GM21390 (cell line): Measurements from ENCODE around the gene SEMA3C.

Experiments used
- ATAC-seq: cut with Tn5 transposase; IDR thresholded peaks from one replicate; pipeline ENCODE4 v1.9.1; 2021; ENCODE audit not compliant: unreplicated experiment

SEMA3C gene

GRCh38 chr7:80827239-80827633, 91.6 kb downstream of the SEMA3C start:
- ATAC-seq, result no peak

GRCh38 chr7:80826520-80827238, 92.2 kb downstream of the SEMA3C start:
- no peak for ATAC-seq

DNA sequence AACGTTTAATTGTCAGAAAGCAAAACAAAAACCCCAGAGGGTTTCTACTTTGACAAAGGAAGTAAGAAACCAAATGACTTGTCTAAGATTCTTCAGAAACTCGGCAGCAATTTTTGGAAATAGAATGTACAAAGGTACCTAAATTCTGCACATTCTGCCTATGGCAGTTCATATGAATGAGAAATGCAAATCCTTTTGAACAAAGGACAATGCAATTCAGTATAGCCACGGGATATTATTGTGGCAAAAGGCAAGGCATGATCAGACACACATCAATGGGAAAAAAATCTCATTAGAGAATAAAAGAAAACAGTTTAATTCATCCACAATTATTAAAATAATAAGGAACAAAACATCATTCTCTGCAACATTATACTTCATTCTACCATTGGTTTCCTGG, 93.4 kb downstream of the SEMA3C start:
- no peak for ATAC-seq

- no peak for ATAC-seq
Observed at GRCh38 chr7:80824253-80824652, 94.6 kb downstream of the SEMA3C start.

- no peak for ATAC-seq
Observed at GRCh38 chr7:80823057-80823456, 95.8 kb downstream of the SEMA3C start.

GRCh38 chr7:80821771-80822319, 97.0 kb downstream of the SEMA3C start:
- ATAC-seq, result no peak

GRCh38 chr7:80819503-80819902, 99.3 kb downstream of the SEMA3C start:
- ATAC-seq, result no peak

GRCh38 chr7:80818181-80818580, 100.7 kb downstream of the SEMA3C start:
- ATAC-seq, result no peak

GRCh38 chr7:80816806-80817205, 102.0 kb downstream of the SEMA3C start:
- no peak for ATAC-seq

- no peak for ATAC-seq
Observed at GRCh38 chr7:80815733-80816132, 103.1 kb downstream of the SEMA3C start.

GRCh38 chr7:80809545-80809944, 109.3 kb downstream of the SEMA3C start:
- no peak for ATAC-seq

DNA sequence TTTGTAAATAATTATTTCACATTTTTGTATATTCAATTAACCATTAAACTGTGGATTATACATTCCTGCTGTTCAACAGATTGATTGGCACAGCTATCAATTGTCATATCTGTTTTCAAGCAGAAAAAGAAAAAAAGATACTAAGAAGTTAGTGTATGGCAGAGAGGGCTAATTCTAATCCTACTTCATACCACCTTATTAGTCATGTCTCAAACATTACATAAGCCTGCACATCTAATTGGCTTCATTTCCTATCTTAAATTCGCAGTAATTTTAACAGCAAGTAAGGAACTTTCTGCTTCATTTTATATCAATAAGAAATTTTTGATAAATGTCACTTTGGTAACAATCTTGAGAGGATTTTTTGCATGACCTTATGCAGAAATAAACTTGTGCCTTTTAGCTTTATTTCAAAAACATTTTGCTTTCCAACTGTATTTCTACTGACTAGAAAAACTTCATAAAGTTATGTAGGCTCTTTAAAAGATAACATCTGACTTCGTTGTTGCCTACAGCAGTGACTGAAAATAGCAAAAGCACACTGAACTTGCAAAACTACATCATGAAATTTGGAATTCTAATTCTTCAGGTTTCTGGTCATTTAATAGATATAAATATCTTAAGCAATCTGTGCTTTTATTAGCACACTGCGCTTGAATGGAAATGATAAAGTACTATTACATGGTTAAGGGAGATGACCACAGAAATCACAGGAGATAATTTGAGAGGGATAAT, 111.5 kb downstream of the SEMA3C start:
- ATAC-seq, result no peak

GRCh38 chr7:80806663-80807062, 112.2 kb downstream of the SEMA3C start:
- no peak for ATAC-seq

- ATAC-seq, result no peak
Observed at GRCh38 chr7:80804589-80804988, 114.3 kb downstream of the SEMA3C start.

DNA sequence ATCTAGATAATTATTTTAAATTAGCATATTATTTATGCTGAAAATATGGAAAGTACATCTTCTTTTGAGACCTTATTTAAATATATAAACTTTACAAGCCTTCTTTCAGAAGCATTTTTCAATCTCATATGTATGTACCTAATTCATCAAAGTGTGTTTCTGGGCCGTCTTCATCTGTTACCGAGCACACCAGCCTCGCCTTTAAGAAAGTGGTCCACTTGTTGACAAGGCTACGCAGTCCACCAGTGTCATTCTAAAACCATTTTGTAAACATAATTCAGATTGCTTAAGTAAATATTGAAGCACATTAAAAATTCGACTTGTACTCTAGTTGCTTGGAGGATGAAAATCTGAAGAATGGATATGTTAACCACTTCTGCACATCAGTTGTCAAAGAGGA, 116.3 kb downstream of the SEMA3C start:
- no peak for ATAC-seq

GRCh38 chr7:80794631-80795573, 123.9 kb downstream of the SEMA3C start:
- no peak for ATAC-seq

DNA sequence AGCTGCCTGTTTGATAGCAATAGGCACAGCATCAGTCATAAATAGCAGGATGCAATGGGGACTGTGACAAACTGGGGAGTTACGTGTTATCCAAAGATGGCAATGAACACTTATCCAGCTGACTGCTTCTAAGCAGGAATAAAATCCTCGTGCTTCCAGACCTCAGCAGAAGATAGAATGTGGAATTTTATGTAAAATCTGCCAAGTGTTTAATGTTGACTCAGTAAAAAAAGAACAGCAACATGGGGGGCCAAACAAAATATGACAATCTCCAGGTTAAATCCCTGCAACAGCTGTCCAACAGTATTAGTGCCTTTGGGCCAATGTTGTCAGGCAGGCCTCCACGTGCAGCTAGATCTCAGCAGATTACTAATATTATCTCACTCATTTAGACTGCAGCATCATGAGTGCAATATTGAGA, 127.3 kb downstream of the SEMA3C start:
- ATAC-seq, result no peak

- ATAC-seq, result no peak
Observed at GRCh38 chr7:80790877-80791276, 128.0 kb downstream of the SEMA3C start.

DNA sequence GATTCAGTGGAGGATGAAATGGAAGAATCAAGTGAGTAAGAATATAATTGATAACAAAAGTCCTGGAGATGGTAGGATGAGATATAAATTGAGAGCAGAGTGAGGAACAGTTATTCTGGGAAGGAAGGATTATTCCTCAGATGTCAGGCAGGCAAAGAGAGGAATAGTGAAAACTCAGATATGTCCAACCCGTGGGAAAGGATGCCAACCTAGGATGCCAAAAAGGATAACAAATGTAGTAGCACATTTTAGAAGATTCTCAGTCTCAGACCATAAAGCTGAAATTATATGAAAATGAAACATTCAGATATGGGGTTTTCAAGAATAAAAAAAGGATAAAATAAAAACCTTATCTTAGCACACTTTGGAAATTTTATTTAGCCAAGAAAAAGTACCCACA, 131.1 kb downstream of the SEMA3C start:
- no peak for ATAC-seq

GRCh38 chr7:80785961-80786536, 132.8 kb downstream of the SEMA3C start:
- no peak for ATAC-seq

DNA sequence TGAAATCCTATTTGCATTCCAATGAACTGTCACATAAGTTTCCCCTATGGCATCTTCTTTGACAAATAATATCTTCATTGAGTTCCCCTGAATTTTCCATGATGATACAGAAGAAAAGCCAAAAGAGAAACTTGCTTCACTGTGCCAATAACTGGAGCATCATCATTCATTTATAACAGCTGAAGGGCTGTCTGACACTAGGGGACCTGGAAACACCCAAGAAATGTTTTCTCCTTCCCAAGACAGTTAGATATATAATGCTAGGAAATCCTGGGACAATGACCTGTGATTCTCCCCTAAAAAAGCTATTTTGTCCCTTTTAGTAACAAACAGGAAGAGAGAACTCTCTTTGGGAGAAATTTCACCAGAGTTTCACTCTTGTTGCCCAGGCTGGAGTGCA, 133.6 kb downstream of the SEMA3C start:
- no peak for ATAC-seq
